Measurements from ENCODE around the gene TBX2.

- TF ChIP-seq ZNF70 (CRISPR knock-in tag; IDR thresholded peaks at IDR 0.05) (no peak), TSHZ2 (CRISPR knock-in tag; IDR thresholded peaks at IDR 0.05) (no peak), TCF4 (CRISPR knock-in tag; IDR thresholded peaks at IDR 0.05; ENCODE audit: borderline replicate concordance) (no peak), ARNTL (CRISPR knock-in tag; IDR thresholded peaks at IDR 0.05; ENCODE audit: borderline replicate concordance, low read depth) (no peak)
Observed at GRCh38 chr17:61455324-61456060, 55.8 kb downstream of the TBX2 start.
